AG20443 (cell line): ENCODE results near the gene FASN.

ENCODE experiments used
- DNase-seq: peaks from one replicate; pipeline ENCODE4 v3.0.0; 2012; ENCODE audit warnings: low spot score, mixed read lengths

The FASN gene

DNA sequence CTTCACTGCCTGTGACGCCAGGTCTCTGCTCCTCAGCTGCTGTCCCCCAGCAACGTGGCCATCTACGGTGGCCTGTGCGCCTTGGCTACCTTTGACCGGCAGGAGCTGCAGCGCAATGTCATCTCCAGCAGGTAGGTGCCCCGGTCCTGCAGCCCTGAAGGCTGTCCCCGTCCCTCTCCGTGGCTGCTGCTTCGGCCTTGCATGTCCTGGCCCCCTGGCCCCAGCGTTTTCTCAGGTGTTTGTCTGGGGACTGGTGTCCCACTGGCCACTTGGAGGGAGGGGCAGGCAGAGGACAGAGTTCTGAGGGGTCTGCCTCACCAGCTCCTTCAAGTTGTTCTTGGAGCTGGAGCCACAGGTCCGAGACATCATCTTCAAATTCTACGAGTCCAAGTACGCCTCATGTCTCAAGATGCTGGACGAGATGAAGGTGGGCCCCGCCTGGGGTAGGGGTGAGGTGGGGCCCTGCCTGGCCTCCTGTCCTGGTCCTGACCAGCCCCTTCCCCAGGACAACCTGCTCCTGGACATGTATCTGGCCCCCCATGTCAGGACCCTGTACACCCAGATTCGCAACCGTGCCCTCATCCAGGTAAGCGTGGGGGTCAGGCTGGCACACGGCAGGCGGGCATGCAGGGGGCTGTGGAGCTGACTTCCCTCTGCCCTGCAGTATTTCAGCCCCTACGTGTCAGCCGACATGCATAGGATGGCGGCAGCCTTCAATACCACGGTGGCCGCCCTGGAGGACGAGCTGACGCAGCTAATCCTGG, 41.9 kb downstream of the FASN start:
- DNase-seq = no peak

DNA sequence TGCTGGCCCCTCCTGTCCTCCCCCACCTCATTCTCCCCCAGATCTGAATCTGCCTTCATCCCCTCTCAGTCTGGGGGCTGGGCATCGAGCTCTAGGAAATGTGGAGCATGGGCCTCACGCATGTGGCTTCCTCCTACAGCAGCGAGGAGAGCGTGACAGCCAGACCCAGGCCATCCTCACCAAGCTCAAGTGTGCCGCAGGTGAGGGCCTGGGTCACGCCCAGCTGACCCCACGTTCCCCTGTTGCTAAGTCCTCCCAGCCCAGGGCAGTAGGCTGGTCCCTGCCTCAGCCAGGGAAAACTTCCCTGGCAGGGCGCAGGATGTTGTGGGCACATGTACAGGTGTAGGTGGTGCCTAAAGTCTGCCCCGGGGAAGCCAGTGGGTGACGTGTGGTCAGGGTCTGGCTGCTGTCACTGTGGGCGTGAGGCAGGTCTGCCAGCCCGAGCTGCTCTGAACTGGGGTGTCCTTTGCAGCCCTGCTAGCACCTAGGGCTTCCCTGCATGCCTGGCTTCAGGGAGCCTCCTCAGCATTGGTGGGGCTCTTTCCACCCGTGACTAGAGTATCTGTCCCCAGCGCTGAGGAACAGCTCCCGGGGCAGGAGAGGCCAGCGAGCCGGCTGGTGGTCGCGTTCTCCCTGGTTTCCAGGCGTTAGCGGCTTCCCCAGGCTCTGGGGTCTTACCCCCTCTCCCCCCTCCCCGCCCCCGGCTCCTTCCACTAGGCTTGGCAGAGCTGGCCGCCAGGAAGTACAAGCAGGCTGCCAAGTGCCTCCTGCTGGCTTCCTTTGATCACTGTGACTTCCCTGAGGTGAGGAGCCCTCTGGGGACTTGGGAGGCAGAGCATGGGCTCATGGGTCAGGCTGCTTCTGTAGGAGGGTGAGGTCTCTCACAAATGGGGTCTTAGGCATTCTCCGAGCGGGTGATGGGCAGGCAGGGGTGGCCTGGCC, 42.7 kb downstream of the FASN start:
- no peak for DNase-seq

DNA sequence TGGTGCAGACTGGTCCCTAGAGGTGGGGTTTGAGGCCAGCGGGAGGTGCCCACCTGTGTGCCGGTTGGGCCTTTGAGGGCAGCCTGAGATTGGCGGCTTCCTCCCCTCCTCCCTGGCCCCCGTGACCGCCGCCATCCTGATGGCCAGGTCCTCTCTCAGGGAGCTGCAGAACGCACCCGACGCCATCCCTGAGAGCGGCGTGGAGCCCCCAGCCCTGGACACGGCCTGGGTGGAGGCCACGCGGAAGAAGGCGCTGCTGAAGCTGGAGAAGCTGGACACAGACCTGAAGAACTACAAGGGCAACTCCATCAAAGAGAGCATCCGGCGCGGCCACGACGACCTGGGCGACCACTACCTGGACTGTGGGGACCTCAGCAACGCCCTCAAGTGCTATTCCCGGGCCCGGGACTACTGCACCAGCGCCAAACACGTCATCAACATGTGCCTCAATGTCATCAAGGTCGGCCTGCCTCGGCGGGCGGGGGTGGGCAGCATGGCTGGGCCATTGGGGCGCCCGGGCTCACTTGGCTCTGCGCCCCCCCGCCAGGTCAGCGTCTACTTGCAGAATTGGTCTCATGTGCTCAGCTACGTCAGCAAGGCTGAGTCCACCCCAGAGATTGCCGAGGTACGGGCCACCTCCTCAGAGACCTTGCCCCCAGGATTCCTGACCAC, 43.5 kb downstream of the FASN start:
- DNase-seq = no peak

GRCh38 chr17:82053556-82054263, 44.3 kb downstream of the FASN start:
- no peak for DNase-seq

- DNase-seq = no peak
Observed at GRCh38 chr17:82053130-82053529, 44.9 kb downstream of the FASN start.

DNA sequence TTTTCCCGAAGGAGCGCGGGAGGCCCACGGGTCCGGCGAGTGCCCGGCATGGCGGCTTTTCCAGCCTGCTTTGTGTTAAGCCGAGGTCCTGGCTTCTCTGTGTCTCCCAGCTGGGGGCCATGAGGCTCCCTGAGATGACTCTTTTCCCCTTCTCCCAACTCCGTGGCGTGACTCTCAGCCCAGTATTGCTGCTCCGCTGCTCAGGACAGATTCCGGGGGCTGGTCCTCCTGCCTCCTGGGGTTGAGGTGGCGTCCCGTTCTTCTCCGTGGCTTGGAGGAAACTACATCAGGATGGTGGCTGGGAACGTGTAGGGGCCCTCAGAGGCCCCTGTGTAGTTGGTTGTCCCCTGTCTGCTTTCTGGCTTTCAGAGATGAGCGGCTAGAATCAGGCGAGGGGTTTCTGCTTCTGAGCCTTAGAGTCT, 45.4 kb downstream of the FASN start:
- DNase-seq = peak; percentile 30

DNA sequence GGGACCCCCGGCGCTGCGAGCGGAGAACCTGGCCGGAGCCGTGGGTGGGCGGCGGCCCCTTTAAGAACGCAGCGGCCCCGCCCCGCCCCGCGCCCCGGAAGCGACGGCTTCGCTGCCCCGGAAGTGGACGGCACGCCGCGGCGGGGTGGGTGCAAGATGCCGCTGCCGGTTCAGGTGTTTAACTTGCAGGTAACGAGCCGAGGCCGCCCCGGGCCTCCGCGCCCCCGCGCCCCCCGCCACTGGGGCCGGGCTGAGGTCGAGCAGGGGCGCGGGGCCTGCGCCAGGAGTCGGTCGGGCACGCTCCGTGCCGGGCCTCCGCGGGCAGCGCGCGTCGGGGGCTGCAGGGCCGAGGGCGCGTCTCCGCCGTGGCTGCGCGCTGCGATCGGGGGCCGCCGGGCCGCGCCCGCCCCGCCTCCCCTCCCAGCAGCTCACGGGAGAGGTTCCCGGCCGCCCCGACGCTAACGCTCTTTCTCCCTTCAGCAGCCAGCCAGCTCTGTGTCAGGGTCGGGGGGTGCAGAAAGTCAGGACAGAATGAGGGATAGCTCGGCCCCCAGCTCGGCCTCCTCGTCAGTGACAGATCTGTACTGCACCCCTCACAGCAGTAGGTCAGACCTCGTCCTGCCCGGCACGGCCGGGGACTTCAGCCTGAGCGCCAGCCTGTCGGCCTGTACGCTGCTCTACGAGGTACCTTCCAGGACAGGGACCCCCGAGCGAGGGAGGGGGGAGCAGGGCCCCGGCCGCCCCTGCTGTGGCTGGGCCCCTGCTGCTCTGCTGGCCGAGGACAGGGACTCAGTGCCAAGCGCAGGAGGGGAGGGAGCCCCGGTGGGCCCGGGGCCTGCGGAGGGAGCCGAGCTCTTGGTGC, 46.0 kb downstream of the FASN start, which contains the start of the genes GPS1 and RFNG:
Gene GPS1, plus strand, starts transcription at position 123 of the 862 bp plus-strand sequence. Its CDS starts 34 bp downstream, at position 157.
Gene RFNG, minus strand, starts transcription at position 36 of the 862 bp plus-strand sequence. CDS start 45 bp downstream, outside the sequence.
- DNase-seq = peak; percentile 92

- DNase-seq = peak; percentile 59
Observed at GRCh38 chr17:82050761-82051641, 47.0 kb downstream of the FASN start.

- DNase-seq = no peak
Observed at GRCh38 chr17:82050152-82050760, 47.8 kb downstream of the FASN start.

DNA sequence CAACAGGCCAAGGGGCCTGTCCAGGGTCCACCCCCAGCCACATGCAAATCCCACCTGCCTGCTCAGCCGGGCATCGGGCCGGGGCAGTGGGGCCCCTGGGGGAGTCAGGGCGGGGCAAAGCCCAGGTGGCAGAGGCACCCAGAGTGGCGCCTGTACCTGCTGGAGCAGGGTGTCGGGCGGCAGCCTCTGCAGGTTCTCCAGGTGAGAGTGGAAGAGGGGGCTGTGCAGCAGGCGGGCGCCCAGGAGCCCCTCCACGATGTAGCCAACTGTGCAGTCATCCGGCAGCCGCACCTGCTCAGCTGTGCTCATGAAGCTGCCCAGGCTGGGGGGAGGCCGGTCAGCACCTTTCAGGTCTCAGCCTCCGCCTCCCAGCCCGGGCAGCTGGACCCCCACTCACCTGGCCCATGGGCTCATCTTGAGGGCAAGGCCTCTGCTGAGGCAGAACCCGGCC, 48.5 kb downstream of the FASN start:
- DNase-seq = no peak

GRCh38 chr17:82049106-82049505, 48.9 kb downstream of the FASN start:
- DNase-seq = no peak

GRCh38 chr17:82048571-82048971, 49.5 kb downstream of the FASN start:
- no peak for DNase-seq

- DNase-seq = no peak
Observed at GRCh38 chr17:82047914-82048570, 50.0 kb downstream of the FASN start.

DNA sequence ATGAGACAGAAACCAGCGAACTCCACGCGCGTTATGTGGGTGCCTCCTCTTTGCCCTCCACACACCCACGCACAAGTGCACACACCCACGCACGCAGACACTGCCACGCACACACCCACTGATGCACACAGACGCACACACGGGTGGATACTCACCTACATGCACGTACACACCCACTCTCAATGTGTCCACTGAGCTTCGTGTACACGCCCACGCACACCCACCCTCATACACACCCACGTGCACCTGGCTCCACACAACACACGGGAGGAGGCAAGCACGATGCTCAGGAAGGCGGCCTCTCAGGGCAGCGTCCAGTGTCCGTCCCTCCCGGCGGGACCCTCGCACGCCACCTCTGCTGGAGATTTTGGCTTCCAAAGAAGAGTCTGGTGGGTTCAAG, 50.7 kb downstream of the FASN start:
- DNase-seq = no peak

DNA sequence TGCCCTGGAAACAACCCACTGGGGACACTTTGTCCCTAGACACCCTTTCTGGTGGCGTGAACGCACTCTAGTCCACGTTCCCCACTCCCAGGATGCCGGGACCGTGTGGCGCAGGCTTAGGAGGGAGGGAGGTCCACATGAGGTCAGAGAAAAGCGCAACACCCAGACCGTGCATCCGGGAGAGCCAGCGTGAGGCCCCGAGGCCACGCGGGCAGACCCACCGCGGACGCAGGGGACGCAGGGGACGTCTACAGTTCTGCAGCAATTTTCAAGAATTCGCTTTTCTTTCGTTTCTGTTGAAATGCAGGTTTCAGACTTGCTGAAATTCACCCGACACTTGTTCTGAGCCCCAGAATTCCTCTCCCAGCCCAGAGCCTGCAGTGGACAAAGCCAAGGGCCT, 51.1 kb downstream of the FASN start:
- no peak for DNase-seq

GRCh38 chr17:82045936-82046484, 52.0 kb downstream of the FASN start:
- DNase-seq = no peak

DNA sequence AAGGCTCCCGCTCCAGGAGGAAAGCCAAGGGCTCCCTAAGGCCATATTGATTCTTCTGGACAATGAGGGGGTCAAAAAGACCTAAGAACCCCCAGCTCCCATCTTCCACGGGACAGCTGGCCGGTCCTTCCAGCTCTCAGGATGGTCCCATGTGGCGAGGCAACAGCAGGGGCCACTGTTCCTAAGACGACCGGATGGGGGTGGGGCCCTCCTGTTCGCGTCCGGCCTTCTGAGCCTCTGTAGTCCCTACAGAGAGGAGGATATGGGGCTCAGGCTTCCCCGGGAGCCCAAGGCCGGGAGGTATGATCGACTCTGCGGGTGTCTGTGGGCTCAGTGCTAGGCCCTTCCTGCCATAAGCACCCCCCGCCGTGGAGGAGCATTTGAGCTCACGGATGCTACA, 54.5 kb downstream of the FASN start:
- no peak for DNase-seq

DNA sequence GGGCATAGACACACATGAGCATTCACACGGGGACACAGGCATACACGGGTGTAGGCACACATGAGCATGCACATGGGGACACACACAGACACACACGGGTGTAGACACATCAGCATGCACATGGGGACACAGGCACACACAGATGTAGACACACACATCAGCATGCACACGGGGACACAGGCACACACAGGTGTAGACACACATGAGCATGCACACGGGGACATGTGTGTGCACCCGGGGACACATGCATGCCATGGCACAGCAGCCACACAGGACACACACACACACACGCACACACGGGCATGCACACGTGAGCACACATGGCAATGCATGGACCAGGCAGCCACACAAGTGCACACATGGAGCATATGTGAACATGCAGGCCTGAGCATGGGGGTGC, 55.4 kb downstream of the FASN start:
- DNase-seq = no peak
